GM19238 (cell line): ENCODE data around the gene CLEC12A.
"Not testable (repeated sequence)": the region's sequence is repeated elsewhere in the genome, so short reads cannot be mapped to it uniquely, and the experiment has no call there.

Experiments
- DNase-seq: peaks from one replicate; pipeline ENCODE4 v3.0.0; 2011; ENCODE audit warnings: low spot score; ENCODE audit not compliant: insufficient read length

The CLEC12A gene

GRCh38 chr12:9971181-9971580 lies at the start of gene CLEC12A:
CLEC12A (plus strand) TSS chr12:9971409; CDS start chr12:9971597, 188 bp downstream.
- DNase-seq = no peak

GRCh38 chr12:9922429-9922828 lies 48.8 kb upstream of the CLEC12A start:
- no peak for DNase-seq

- no peak for DNase-seq
Measured at GRCh38 chr12:9925705-9926393, 45.4 kb upstream of the CLEC12A start.

GRCh38 chr12:9926876-9927275 lies 44.3 kb upstream of the CLEC12A start:
- DNase-seq = no peak

- no peak for DNase-seq
Measured at GRCh38 chr12:9928607-9929006, 42.6 kb upstream of the CLEC12A start.

GRCh38 chr12:9931245-9931644 lies 40.0 kb upstream of the CLEC12A start:
- no peak for DNase-seq

- no peak for DNase-seq
Measured at GRCh38 chr12:9932270-9932669, 38.9 kb upstream of the CLEC12A start, which contains the start of gene CLEC2A. CLEC2A (minus strand) TSS chr12:9932370; CDS start chr12:9932329, 41 bp downstream.

- DNase-seq = no peak
Measured at GRCh38 chr12:9933958-9934357, 37.3 kb upstream of the CLEC12A start.

- DNase-seq = no peak
Measured at GRCh38 chr12:9935026-9935425, 36.2 kb upstream of the CLEC12A start.

GRCh38 chr12:9936591-9936990 lies 34.6 kb upstream of the CLEC12A start:
- no peak for DNase-seq

GRCh38 chr12:9940375-9940774 lies 30.8 kb upstream of the CLEC12A start:
- DNase-seq = no peak

- DNase-seq = no peak
Measured at GRCh38 chr12:9941838-9942237, 29.4 kb upstream of the CLEC12A start.

- DNase-seq = no peak
Measured at GRCh38 chr12:9943240-9943639, 28.0 kb upstream of the CLEC12A start.

- DNase-seq = no peak
Measured at GRCh38 chr12:9944391-9944790, 26.8 kb upstream of the CLEC12A start.

GRCh38 chr12:9947674-9948073 lies 23.5 kb upstream of the CLEC12A start:
- no peak for DNase-seq

GRCh38 chr12:9948606-9949296 lies 22.5 kb upstream of the CLEC12A start:
- DNase-seq = peak; percentile 20

GRCh38 chr12:9951026-9951675 lies 20.1 kb upstream of the CLEC12A start:
- no peak for DNase-seq

- DNase-seq = not testable (repeated sequence)
Measured at GRCh38 chr12:9952954-9953729, 18.1 kb upstream of the CLEC12A start.

- no peak for DNase-seq
Measured at GRCh38 chr12:9957834-9958233, 13.4 kb upstream of the CLEC12A start.

GRCh38 chr12:9960590-9960989 lies 10.6 kb upstream of the CLEC12A start:
- no peak for DNase-seq

GRCh38 chr12:9961106-9961505 lies 10.1 kb upstream of the CLEC12A start:
- no peak for DNase-seq

GRCh38 chr12:9961901-9962300 lies 9.3 kb upstream of the CLEC12A start:
- no peak for DNase-seq
